GM12872 (cell line): ENCODE data around the gene ULBP2.
A peak's percentile ranks its signal among the peaks of the same experiment; 100 is the strongest.

Experiments
- CTCF ChIP-seq: IDR thresholded peaks from 3 replicates; pipeline ENCODE4 v1.5.1; 2011; ENCODE audit warnings: low read depth, mild to moderate bottlenecking, low read length, moderate library complexity; ENCODE audit not compliant: insufficient read depth

ULBP2 gene

DNA sequence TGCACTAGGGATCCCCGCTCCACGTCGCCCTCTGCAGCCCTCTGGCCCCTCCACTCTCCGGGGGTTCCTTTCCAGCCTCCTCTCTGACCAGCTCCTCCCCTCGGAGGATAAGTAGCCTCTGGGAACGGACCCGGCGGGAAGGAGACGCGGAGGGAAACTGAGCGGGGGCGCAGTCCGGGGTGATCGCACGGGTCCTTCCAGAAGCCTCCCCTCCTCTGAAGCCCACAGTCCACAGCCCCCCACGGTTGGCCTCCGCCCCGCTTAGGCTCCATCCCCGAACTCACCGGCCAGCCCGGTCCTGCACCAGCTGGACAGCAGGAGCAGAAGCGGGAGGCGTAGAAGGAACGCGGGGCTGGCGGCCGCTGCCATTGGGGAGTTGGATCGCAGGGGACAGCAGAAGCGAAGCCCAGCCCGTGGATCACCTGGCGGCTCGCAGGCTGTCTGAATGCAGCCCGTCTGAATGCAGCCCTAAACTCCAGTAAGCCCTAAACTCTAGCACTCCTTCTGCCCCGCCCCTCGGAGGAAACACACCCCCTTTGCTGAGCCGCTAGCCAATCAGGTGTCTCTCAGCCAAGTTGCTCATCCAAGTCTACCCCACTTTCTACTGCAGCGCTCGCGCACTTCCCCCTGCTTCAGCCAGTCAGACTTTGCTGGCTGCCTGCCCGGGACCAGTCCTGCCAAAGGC is 19.0 kb upstream of the ULBP2 start, which contains the start of gene RAET1G:
TSS of gene RAET1G (minus strand) at position 480 of the 685 bp plus-strand sequence. CDS start at position 369, 111 bp downstream.
- TF ChIP-seq CTCF, result no peak

DNA sequence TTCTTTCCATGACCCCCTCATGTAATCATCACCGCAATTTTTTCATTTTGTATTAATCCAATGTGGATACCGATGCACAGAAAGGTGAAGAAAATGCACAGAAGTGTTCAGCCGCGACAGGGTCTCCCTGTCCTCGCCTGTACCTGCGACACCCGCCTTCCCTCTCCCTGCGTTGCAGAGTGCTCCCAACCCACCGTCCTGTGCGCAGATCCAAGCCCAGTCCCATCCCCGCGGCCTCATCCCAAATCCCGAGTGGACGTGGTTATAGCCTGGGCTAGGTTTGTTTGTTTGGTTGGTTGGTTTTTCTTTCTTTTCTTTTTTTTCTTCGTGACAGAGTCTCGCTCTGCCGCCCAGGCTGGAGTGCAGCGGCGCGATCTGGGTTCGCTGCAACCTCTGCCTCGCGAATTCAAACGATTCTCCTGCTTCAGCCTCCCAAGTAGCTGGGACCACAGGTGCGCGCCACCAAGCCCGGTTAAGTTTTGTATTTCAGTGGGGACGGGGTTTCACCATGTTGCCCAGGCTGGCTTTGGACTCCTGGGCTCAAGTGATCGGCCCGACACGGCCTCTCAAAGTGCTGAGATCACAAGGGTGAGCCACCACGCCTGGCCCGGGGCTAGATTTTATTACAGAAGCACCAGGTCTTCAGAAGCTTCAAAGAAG is 18.4 kb upstream of the ULBP2 start:
- no peak for TF ChIP-seq CTCF

DNA sequence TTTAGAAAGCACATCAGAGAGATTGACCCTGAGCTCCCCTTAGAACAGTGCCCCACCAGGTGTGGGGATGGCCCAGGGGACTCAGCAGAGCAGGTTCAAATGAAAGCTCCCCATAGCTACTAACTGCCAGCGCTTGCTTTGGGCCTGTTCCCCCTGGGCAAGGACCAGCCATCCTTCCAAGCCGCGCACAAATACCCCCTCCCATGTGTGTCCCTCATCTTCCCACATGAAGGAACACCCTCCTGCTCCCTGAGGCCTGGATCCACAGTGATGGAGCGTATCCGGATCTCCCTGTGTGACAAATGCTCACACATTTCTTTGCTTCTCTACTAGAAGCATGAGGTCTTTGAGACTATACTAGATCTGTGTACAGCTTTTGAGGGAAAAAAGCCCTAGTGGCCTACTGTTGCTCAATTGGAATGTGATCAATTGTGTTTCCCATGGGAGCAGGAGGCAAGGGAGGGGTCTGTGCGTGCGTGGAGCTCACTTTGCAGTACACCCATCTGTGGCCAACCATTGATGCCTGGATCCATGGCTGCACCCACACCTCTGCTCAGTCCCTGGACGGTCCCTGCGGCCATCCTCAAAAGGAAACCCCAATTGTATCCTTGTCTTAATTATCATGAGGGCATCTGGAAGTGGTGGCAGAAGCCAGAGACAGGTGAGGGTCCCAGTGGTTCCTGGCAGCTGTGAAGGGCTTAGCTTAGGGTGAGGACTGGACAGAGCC is 17.4 kb upstream of the ULBP2 start:
- TF ChIP-seq CTCF, result no peak

DNA sequence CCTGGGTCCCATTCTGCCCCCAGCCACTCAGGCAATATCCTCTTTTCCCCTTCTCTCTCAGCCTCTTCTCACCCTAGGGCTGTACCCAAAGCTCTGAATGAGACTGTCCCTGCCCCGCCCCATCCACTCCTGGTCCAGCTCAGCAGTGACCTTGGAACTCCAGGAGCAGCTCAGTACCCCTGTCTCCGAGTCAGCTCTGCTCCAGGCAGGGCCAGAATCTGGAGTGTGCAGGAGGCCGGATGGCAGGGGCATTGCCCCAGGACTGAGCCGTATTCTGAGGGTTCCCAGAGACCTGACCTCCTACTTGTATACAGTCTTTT is 16.9 kb upstream of the ULBP2 start:
- TF ChIP-seq CTCF, result no peak

- TF ChIP-seq CTCF, result no peak
Observed at GRCh38 chr6:149925253-149925973, 16.4 kb upstream of the ULBP2 start.

DNA sequence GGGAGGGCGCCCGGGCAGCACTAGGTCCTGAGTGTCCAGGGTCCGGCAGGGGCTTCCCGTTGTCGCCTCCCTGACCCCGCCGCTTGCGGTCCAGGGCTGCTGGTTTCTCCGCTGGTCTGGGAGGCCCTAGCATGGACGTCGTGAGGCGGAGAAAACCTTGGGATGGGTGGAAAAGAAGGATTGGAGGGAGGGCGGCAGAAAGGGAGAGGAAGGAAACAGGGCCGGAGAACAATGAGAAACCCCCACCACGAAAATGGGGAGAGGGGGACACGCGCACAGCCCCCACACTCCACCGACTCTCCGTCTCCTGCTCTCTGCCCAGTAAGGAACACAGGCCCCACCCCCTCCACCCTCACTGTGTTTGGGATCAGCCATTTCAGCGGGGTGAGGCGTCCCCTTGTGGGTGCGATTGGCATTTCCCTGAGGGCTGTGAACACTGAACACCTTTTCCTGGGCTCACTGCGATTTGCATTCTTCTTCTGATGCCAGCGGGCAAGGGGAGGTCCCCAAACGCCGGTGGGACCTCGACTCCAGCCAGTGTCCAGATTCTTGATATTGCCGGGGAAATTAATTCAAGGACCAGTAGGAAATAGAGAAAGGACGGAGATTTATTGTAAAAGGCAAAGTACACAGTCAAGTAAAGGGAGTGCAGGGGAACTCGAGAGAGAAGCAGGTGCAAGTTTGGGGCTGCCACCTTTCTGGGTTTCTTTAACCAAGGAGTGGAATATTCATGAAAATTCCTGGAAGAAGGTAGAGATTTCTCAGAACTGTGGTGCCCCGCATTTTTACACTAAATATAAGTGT is 15.6 kb upstream of the ULBP2 start:
- peak; percentile 83 for TF ChIP-seq CTCF
